OCI-LY3 (cell line): ENCODE measurements around the gene GAMT.

Source experiments
- EZH2phosphoT487 ChIP-seq: fragments of 200-600 bp; shearing (Covaris generic); IDR thresholded peaks from 2 replicates; pipeline ENCODE4 v1.6.1; 2018; ENCODE audit warnings: antibody characterized with exemption, mixed run types, low read depth
- TF ChIP-seq, protein P1 (sequence below): fragments of 200-600, 300-600 bp; sonication (generic); IDR thresholded peaks from 2 replicates; pipeline ENCODE4 v1.5.1; 2014; ENCODE audit warnings: antibody characterized with exemption, low read length, low read depth

DNA sequence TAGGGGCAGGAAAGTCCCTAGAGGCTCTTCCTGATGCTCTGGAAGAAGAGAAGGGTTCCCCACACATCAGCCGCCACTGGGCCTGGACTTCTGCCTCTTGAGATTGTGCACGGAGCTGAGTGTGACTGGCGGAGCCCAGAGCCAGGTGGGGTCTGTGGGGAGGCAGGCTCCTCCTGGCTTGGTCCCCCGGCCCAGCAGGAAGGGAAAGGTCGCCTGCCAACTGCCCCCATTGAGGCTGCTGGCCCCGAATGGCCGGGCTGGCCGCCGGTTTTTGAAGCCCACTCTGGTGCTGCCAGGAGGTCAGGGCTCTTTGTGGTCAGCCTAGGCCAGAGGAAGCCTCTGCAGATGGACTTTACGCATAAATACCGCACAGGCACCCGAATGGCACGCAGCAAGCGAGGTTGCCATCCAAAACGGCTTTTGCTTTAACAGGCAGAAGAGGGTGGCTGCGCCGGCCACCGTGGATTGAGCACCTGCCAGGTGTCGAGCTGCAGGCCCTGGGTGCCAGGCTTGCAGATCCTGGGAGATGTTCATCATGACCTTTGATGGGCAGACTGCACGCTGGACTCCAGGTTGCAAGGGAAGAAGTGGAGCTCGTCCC is 11.1 kb upstream of the GAMT start:
- TF ChIP-seq, protein P1, sequence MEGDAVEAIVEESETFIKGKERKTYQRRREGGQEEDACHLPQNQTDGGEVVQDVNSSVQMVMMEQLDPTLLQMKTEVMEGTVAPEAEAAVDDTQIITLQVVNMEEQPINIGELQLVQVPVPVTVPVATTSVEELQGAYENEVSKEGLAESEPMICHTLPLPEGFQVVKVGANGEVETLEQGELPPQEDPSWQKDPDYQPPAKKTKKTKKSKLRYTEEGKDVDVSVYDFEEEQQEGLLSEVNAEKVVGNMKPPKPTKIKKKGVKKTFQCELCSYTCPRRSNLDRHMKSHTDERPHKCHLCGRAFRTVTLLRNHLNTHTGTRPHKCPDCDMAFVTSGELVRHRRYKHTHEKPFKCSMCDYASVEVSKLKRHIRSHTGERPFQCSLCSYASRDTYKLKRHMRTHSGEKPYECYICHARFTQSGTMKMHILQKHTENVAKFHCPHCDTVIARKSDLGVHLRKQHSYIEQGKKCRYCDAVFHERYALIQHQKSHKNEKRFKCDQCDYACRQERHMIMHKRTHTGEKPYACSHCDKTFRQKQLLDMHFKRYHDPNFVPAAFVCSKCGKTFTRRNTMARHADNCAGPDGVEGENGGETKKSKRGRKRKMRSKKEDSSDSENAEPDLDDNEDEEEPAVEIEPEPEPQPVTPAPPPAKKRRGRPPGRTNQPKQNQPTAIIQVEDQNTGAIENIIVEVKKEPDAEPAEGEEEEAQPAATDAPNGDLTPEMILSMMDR = no peak
- no peak for TF ChIP-seq EZH2phosphoT487
